ENCODE data around the gene NEK8. TPM values are rescaled to one million over a fixed set of nuclear protein-coding genes. Genes with fewer than 3 reads are reported as not detected.

NEK8 gene
- 2.6 TPM for polyA plus RNA-seq (2013, experiment 1 of 2; ENCODE audit: insufficient read length)
- polyA plus RNA-seq (2013, experiment 2 of 2; ENCODE audit: insufficient read length) = 2.0 TPM

GRCh38 chr17:28728364-28729200, at the start of gene NEK8:
TSS of gene NEK8 (plus strand) at chr17:28728788. CDS start at chr17:28728814, 26 bp downstream.
- DNase-seq = peak; percentile 95

- DNase-seq = no peak
Observed at GRCh38 chr17:28682655-28683054, 45.9 kb upstream of the NEK8 start.

GRCh38 chr17:28684963-28685362, 43.6 kb upstream of the NEK8 start:
- peak; percentile 46 for DNase-seq

- DNase-seq = no peak
Observed at GRCh38 chr17:28685366-28685765, 43.2 kb upstream of the NEK8 start.

- no peak for DNase-seq
Observed at GRCh38 chr17:28686296-28686695, 42.3 kb upstream of the NEK8 start.

- no peak for DNase-seq
Observed at GRCh38 chr17:28688481-28688880, 40.1 kb upstream of the NEK8 start.

- DNase-seq = no peak
Observed at GRCh38 chr17:28689011-28689410, 39.6 kb upstream of the NEK8 start.

- DNase-seq = no peak
Observed at GRCh38 chr17:28693869-28694268, 34.7 kb upstream of the NEK8 start.

GRCh38 chr17:28698253-28698941, 30.2 kb upstream of the NEK8 start:
- DNase-seq = no peak

GRCh38 chr17:28700278-28700677, 28.3 kb upstream of the NEK8 start:
- no peak for DNase-seq

- no peak for DNase-seq
Observed at GRCh38 chr17:28700830-28701492, 27.6 kb upstream of the NEK8 start.

GRCh38 chr17:28702026-28702751, 26.4 kb upstream of the NEK8 start:
- no peak for DNase-seq

GRCh38 chr17:28702752-28703150, 25.8 kb upstream of the NEK8 start:
- no peak for DNase-seq

GRCh38 chr17:28703552-28704218, 24.9 kb upstream of the NEK8 start:
- DNase-seq = no peak

GRCh38 chr17:28704219-28704858, 24.2 kb upstream of the NEK8 start:
- DNase-seq = no peak

- DNase-seq = no peak
Observed at GRCh38 chr17:28705074-28705659, 23.4 kb upstream of the NEK8 start.

GRCh38 chr17:28705728-28706334, 22.8 kb upstream of the NEK8 start:
- DNase-seq = no peak

- no peak for DNase-seq
Observed at GRCh38 chr17:28706471-28707338, 21.9 kb upstream of the NEK8 start.

GRCh38 chr17:28707339-28707720, 21.3 kb upstream of the NEK8 start:
- DNase-seq = no peak

All from fibroblast of skin of scalp (primary cell).